Inferior parietal cortex (tissue), 1 donor: Measurements from ENCODE around the gene EMID1.

Source experiments
- DNase-seq: peaks from one replicate; pipeline ENCODE4 v3.0.0-alpha.2; 2016; ENCODE audit errors: extremely low spot score

EMID1 gene

GRCh38 chr22:29292379-29292778 lies 86.7 kb downstream of the EMID1 start:
- no peak for DNase-seq

GRCh38 chr22:29298641-29299040 lies 92.9 kb downstream of the EMID1 start:
- DNase-seq = no peak

- no peak for DNase-seq
Observed at GRCh38 chr22:29299136-29299900, 93.6 kb downstream of the EMID1 start.

DNA sequence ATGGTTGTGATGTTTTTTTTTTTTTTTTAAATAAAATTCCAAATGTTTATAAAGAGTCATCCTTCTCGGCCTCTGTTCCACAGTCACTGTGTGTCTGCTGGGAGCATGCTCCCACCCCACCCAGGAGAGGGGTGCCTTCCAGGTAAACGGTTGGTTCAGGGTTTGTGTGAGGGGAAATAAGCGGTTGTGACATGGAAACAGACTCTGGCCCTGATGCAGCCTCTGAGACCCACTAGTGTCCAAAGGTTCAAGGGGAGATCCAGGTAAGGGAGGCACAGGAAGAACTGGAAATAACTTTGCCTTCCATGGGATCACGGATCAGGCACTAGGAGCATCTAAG lies 94.7 kb downstream of the EMID1 start:
- DNase-seq = no peak

- DNase-seq = no peak
Observed at GRCh38 chr22:29300807-29301601, 95.3 kb downstream of the EMID1 start.

GRCh38 chr22:29301716-29302401 lies 96.2 kb downstream of the EMID1 start:
- DNase-seq = no peak

GRCh38 chr22:29302402-29302680 lies 96.6 kb downstream of the EMID1 start:
- no peak for DNase-seq

DNA sequence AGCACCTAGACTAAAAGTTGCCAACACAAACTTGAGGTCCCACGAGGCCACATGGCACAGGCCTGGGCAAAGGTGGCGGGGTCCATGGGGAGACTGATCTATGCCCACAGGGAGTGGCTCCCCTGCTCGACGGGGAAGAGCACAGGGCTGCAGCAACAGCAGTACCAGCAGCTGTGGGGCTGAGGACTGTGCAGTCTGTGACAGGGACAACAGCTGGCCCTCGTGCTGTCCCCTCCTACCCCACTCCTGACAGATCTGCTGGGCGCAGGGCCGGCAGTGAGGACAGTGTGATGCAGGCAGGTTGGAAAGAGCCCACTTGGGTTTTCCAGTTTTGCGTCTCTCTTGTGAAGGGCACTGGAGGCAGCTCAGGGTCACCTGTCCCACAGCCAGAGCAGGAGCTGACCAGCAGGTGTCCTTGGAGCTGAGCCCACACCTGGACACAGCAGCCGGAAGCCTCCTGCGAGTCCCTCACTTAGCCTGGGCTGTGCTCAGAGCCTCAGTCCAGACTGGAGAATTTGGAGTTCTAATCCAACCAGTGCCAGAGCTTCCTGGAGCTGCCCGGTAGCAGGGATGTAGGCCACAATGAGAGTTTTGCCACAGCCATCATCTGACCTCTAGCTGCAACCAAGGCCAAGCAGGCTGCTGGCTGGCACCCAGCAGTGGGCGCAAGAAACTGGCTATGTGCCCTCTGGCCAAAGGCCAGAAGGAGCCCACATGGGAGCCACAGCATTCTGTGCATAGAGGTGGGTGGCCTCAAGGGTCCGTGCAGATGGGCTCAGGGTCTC lies 97.2 kb downstream of the EMID1 start:
- DNase-seq = no peak

- no peak for DNase-seq
Observed at GRCh38 chr22:29305836-29306174, 100.1 kb downstream of the EMID1 start.

GRCh38 chr22:29306175-29306834 lies 100.6 kb downstream of the EMID1 start, which contains the start of gene GAS2L1:
Gene GAS2L1 (plus strand): TSS chr22:29306650. CDS start chr22:29308106, 1,456 bp downstream.
- peak; percentile 64 for DNase-seq

- DNase-seq = peak; percentile 68
Observed at GRCh38 chr22:29306835-29307595, 101.3 kb downstream of the EMID1 start.

GRCh38 chr22:29307596-29308147 lies 102.0 kb downstream of the EMID1 start:
- no peak for DNase-seq

DNA sequence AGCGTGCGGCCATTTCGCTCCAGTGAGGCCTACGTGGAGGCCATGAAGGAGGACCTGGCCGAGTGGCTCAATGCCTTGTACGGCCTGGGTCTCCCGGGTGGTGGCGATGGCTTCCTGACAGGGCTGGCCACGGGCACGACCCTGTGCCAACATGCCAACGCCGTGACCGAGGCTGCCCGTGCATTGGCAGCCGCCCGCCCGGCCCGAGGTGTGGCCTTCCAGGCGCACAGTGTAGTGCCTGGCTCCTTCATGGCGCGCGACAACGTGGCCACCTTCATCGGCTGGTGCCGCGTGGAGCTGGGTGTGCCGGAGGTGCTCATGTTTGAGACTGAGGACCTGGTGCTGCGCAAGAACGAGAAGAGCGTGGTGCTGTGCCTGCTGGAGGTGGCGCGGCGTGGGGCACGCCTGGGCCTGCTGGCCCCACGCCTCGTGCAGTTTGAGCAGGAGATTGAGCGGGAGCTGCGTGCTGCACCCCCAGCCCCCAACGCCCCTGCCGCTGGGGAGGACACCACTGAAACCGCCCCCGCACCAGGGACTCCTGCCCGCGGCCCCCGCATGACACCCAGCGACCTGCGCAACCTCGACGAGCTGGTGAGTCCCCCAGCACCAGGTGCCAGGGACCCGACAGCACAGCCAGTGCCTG lies 102.6 kb downstream of the EMID1 start:
- no peak for DNase-seq

DNA sequence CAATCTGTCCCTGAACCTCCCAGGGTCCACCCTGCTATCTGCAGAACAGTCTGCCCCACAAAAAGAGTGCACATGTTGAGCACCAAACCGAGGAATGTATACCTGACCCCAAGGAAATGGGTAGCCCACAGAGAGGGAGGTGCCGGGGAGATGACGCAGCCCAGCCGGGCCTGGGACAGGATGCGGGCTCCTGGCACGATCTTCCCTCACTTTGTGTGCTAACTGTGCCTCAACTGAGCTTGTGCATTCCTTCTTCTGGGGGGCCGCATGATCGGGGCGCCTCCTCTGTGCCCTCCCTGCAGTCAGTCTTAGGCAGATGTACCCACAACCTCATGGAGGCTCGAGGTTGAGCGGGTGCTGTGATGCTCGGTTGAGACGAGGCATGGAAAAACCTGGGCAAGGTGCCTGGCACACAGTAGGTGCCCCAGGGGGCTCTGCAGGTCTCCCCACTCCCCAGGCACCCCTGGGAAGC lies 103.1 kb downstream of the EMID1 start:
- no peak for DNase-seq
